CD4-positive, alpha-beta T cell treated with Interleukin-6 at 100 ng/mL for 8 hours (primary cell): Measurements from ENCODE around the gene ELK1.
A peak's percentile ranks its signal among the peaks of the same experiment; 100 is the strongest.
"Not testable (repeated sequence)": the region's sequence is repeated elsewhere in the genome, so short reads cannot be mapped to it uniquely, and the experiment has no call there.

ENCODE experiments used
- DNase-seq: peaks from one replicate; pipeline ENCODE4 v3.0.0-alpha.2; 2020; ENCODE audit warnings: mixed read lengths, low spot score

The ELK1 gene

GRCh38 chrX:47650164-47651042 is at the start of gene ELK1:
Gene ELK1, minus strand, starts transcription at chrX:47650563. Its CDS starts 9,122 bp downstream, at chrX:47641441.
- peak; percentile 92 for DNase-seq

GRCh38 chrX:47697181-47697580 is 46.8 kb upstream of the ELK1 start:
- DNase-seq, result no peak

- DNase-seq, result no peak
Observed at GRCh38 chrX:47690175-47690574, 39.8 kb upstream of the ELK1 start.

- DNase-seq, result no peak
Observed at GRCh38 chrX:47687263-47687662, 36.9 kb upstream of the ELK1 start.

GRCh38 chrX:47683829-47684205 is 33.5 kb upstream of the ELK1 start:
- DNase-seq, result no peak

- DNase-seq, result no peak
Observed at GRCh38 chrX:47683184-47683828, 32.9 kb upstream of the ELK1 start.

- DNase-seq, result not testable (repeated sequence)
Observed at GRCh38 chrX:47675959-47676859, 25.8 kb upstream of the ELK1 start.

GRCh38 chrX:47674776-47675175 is 24.4 kb upstream of the ELK1 start:
- DNase-seq, result no peak

GRCh38 chrX:47665797-47666196 is 15.4 kb upstream of the ELK1 start:
- DNase-seq, result not testable (repeated sequence)

GRCh38 chrX:47664737-47665136 is 14.4 kb upstream of the ELK1 start:
- DNase-seq, result no peak

- no peak for DNase-seq
Observed at GRCh38 chrX:47662144-47662657, 11.8 kb upstream of the ELK1 start.

- no peak for DNase-seq
Observed at GRCh38 chrX:47661539-47661938, 11.2 kb upstream of the ELK1 start.

GRCh38 chrX:47659421-47659726 is 9.0 kb upstream of the ELK1 start:
- DNase-seq, result no peak

GRCh38 chrX:47658684-47659420 is 8.5 kb upstream of the ELK1 start, which contains the start of gene UXT:
Gene UXT, minus strand, starts transcription at chrX:47659180. Its CDS starts 253 bp downstream, at chrX:47658927.
- DNase-seq, result peak; percentile 92

- DNase-seq, result no peak
Observed at GRCh38 chrX:47658301-47658683, 7.9 kb upstream of the ELK1 start.

GRCh38 chrX:47651043-47651905 is 911 bp upstream of the ELK1 start:
- no peak for DNase-seq

GRCh38 chrX:47649781-47650163 is 591 bp downstream of the ELK1 start:
- no peak for DNase-seq

GRCh38 chrX:47649271-47649670 is 1.1 kb downstream of the ELK1 start:
- DNase-seq, result no peak

GRCh38 chrX:47648376-47648775 is 2.0 kb downstream of the ELK1 start:
- no peak for DNase-seq

- DNase-seq, result no peak
Observed at GRCh38 chrX:47646636-47647035, 3.7 kb downstream of the ELK1 start.

GRCh38 chrX:47645530-47645929 is 4.8 kb downstream of the ELK1 start:
- no peak for DNase-seq
